ENCODE data around the gene VASP. TPM values are rescaled to one million over a fixed set of nuclear protein-coding genes. Genes with fewer than 3 reads are reported as not detected.

The VASP gene
- polyA plus RNA-seq, 3 donors, result 132 to 154 (median 144) TPM

DNA sequence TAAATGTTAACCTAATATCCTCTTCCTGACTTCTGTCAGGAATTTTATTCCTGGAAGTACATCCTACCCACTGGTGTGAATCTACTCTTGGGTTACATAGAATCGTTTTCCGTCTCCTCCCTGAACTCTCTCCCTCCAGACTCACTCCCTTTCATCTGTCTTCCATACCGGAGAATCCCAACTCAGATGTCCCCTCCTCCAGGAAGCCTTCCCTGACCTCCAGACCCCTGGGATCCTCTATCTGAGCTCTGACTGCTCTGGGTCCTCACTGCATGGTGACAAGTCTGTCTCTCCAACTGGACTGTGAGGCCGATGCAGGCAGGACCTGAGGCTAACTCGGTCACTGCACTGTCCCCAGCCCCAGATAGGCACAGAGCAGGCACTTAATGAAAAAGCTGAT lies 52.8 kb downstream of the VASP start:
- Mint-ChIP-seq H3K27me3 (ENCODE audit: low read depth in 3 of 3) (no peaks in the 10 kb centered on the region), H3K9me3 (peaks cover 0 to 2% (median 0%) of the 10 kb centered on the region in 7 donors), H3K36me3 (peaks cover 11 to 25% of the 10 kb centered on the region in 2 donors), H3K4me3 (no peak overlapping the region), H3K4me1 (peaks cover 10% of the 10 kb centered on the region), H3K27ac (peak overlapping the region in 1 of 7 donors; percentile 23)
- Histone ChIP-seq H2AFZ (ENCODE audit: insufficient read depth, low read depth, low read length, poor library complexity, severe bottlenecking) (no peak overlapping the region), H3K4me2 (replicated peaks; ENCODE audit: extremely low read depth, low read length, poor library complexity, severe bottlenecking) (no peak overlapping the region), H3K79me2 (ENCODE audit: insufficient read depth, low read length) (peaks cover 3% of the 10 kb centered on the region), H3K27ac (ENCODE audit: low read depth in 1 of 2, low read length in 2 of 2) (no peak overlapping the region), H3K4me3 (replicated peaks in 1 of 3; ENCODE audit: low read depth in 2 of 3, low read length in 3 of 3) (no peak overlapping the region), H3K36me3 (replicated peaks in 1 of 2; ENCODE audit: control insufficient read depth in 1 of 2, insufficient read depth in 2 of 2, low read length in 2 of 2) (peaks cover 0 to 4% of the 10 kb centered on the region in 2 donors), H4K20me1 (ENCODE audit: insufficient read depth, low read length) (peaks cover 18% of the 10 kb centered on the region), H3K4me1 (ENCODE audit: control insufficient read depth in 1 of 2, insufficient read depth in 2 of 2, low read length in 2 of 2) (no peaks in the 10 kb centered on the region), H3K9me3 (replicated peaks in 1 of 2; ENCODE audit: control insufficient read depth in 1 of 2, insufficient read depth in 1 of 2, low read length in 2 of 2) (no peaks in the 10 kb centered on the region), H3K9ac (ENCODE audit: insufficient read depth, low read length, poor library complexity, severe bottlenecking) (no peak overlapping the region), H3K27me3 (ENCODE audit: control insufficient read depth in 2 of 2, insufficient read depth in 2 of 2, low read length in 2 of 2) (no peaks in the 10 kb centered on the region)
- 95% methylated on average over 4 of the region's 5 CpGs for WGBS (ENCODE audit: insufficient coverage)
- intact Hi-C loops (cut with micrococcal nuclease), result no loop called here
- DNase-seq, result no peak
- TF ChIP-seq, protein P1, sequence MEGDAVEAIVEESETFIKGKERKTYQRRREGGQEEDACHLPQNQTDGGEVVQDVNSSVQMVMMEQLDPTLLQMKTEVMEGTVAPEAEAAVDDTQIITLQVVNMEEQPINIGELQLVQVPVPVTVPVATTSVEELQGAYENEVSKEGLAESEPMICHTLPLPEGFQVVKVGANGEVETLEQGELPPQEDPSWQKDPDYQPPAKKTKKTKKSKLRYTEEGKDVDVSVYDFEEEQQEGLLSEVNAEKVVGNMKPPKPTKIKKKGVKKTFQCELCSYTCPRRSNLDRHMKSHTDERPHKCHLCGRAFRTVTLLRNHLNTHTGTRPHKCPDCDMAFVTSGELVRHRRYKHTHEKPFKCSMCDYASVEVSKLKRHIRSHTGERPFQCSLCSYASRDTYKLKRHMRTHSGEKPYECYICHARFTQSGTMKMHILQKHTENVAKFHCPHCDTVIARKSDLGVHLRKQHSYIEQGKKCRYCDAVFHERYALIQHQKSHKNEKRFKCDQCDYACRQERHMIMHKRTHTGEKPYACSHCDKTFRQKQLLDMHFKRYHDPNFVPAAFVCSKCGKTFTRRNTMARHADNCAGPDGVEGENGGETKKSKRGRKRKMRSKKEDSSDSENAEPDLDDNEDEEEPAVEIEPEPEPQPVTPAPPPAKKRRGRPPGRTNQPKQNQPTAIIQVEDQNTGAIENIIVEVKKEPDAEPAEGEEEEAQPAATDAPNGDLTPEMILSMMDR (IDR thresholded peaks at IDR 0.05), result no peak

DNA sequence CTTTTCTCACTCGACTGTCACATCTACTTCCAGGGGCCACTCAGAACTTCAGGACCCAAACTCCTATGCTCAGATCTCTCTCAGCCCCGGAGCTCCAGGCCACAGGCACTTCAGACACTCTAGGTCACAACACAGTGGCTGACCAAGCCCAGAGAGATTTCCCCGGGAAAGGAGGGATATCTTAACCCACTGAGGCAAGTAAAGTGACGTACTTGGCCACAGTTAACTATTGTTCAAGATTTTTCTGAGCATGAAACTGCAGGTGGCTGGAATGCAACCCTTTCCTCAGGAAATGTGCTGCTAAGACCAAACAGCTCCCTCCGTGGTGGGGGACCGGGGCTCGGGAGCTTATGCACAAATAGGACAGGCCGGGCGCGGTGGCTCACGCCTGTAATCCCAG lies 53.4 kb downstream of the VASP start:
- Mint-ChIP-seq H3K9me3 (peaks cover 0 to 2% (median 0%) of the 10 kb centered on the region in 7 donors), H3K4me3 (no peak overlapping the region), H3K27me3 (ENCODE audit: low read depth in 3 of 3) (no peaks in the 10 kb centered on the region), H3K27ac (peak overlapping the region in 2 of 7 donors; percentile 0 to 52), H3K4me1 (peaks cover 10% of the 10 kb centered on the region), H3K36me3 (peaks cover 11 to 25% of the 10 kb centered on the region in 2 donors)
- no peaks in the 10 kb centered on the region for H3K4me1 ChIP-seq (ENCODE audit: control insufficient read depth in 1 of 2, insufficient read depth in 2 of 2, low read length in 2 of 2)
- no peak overlapping the region for H3K27ac ChIP-seq (ENCODE audit: low read depth in 1 of 2, low read length in 2 of 2)
- H3K4me3 ChIP-seq (replicated peaks in 1 of 3; ENCODE audit: low read depth in 2 of 3, low read length in 3 of 3), result no peak overlapping the region
- no peak overlapping the region for H3K4me2 ChIP-seq (replicated peaks; ENCODE audit: extremely low read depth, low read length, poor library complexity, severe bottlenecking)
- TF ChIP-seq, protein P1 (IDR thresholded peaks at IDR 0.05), result no peak
- peaks cover 18% of the 10 kb centered on the region for H4K20me1 ChIP-seq (ENCODE audit: insufficient read depth, low read length)
- 94% methylated on average over 3 of the region's 11 CpGs for WGBS (ENCODE audit: insufficient coverage)
- peaks cover 0 to 4% of the 10 kb centered on the region in 2 donors for H3K36me3 ChIP-seq (replicated peaks in 1 of 2; ENCODE audit: control insufficient read depth in 1 of 2, insufficient read depth in 2 of 2, low read length in 2 of 2)
- no peaks in the 10 kb centered on the region for H3K9me3 ChIP-seq (replicated peaks in 1 of 2; ENCODE audit: control insufficient read depth in 1 of 2, insufficient read depth in 1 of 2, low read length in 2 of 2)
- H2AFZ ChIP-seq (ENCODE audit: insufficient read depth, low read depth, low read length, poor library complexity, severe bottlenecking), result no peak overlapping the region
- no peak for DNase-seq
- H3K27me3 ChIP-seq (ENCODE audit: control insufficient read depth in 2 of 2, insufficient read depth in 2 of 2, low read length in 2 of 2), result no peaks in the 10 kb centered on the region
- peaks cover 3% of the 10 kb centered on the region for H3K79me2 ChIP-seq (ENCODE audit: insufficient read depth, low read length)
- intact Hi-C loops (cut with micrococcal nuclease), result no loop called here
- H3K9ac ChIP-seq (ENCODE audit: insufficient read depth, low read length, poor library complexity, severe bottlenecking), result no peak overlapping the region
